NCI-H510A treated with DMSO at 0.1 percent for 48 hours (cell line): Measurements from ENCODE around the gene ACTN2.

Experiments
- DNase-seq: peaks from one replicate; lab custom pipeline; 2025; lab: John Stamatoyannopoulos, UW

ACTN2 gene

DNA sequence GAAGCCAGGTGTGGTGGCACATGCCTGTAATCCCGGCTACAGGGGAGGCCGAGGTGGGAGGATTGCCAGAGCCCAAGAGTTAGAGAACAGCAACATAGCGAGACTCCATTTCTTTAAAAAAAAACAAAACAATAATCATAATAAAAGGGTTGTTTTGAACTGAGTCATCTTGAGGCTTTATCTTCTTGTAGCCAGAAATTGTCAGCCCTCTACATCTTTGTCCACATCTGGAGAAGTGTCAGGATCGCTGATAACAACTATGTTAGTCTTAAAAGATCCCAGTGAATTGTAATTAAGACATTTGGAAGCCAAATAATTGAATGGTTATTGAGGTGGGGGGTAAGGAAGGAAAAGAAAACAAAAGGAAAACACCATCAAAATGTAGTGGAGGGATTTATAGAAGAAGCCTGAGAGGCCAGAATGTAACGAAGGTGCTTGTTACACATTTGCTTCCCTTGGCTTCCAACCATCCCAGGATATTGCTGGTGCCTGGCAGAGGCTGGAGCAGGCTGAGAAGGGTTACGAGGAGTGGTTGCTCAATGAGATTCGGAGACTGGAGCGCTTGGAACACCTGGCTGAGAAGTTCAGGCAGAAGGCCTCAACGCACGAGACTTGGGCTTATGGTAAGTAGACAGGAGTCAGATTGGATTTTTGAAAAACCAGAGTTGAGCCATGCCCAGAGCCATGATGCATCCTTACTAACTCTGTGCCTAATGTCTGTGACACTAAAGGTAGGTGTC is 56.3 kb downstream of the ACTN2 start:
- DNase-seq = no peak

DNA sequence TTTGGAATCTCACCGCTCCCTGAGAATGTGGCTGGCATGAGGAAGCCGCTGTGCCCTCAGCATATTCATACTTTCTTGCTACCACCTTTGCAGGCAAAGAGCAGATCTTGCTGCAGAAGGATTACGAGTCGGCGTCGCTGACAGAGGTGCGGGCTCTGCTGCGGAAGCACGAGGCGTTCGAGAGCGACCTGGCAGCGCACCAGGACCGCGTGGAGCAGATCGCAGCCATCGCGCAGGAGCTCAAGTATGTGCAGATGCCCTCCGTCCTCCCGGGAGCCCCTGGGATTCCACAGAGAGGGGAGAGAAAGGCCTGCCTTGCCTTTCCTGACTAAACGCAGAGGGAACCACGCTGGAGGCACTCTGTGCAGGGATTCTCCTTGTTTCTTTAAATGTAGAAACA is 58.2 kb downstream of the ACTN2 start:
- DNase-seq = no peak

DNA sequence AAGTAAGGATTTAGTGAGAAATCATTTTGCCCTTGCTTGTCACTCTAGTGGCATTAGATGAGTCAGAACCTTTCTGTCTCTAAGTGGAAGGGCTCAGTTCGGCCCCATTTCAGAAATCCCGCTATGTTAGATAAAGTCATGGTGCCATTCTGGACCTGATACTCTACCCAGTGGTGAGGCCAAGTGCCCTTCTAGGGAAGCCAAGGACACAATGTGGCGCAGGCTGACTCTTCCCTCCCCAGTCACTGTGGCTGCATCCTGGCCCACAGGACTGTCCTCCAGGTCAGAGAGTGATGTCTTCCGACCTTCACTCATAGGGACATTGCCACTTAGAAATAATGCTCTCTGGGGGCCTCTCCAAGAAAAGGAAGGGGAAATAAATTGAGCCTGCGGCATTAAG is 60.5 kb downstream of the ACTN2 start:
- DNase-seq = no peak

DNA sequence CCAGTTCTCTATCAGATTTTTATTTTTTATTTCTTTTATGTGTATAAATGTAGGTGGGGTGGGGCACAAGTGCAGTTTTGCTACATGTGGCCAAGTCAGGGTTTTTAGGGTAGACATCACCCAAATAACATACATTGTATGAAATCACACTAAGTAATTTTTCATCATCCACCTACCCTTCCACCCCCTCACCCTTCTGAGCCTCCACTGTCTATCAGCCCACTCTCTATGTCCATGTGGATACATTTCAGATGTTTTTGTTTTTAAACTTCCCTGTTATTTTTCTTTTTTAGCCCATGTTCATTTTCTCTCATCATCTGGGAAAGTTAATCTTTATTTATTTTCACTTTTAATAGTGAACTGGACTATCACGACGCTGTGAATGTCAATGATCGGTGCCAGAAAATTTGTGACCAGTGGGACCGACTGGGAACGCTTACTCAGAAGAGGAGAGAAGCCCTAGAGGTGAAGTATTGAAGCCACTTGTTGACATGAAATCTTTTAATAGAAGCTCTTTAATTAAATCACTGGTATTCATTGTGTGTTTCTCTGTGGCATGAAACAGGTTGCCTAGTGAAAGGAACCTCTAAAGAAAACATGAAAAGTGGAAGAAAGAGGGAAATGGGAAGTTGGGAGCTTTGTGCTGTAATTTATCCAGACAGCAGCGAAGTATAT is 61.1 kb downstream of the ACTN2 start:
- DNase-seq = no peak

DNA sequence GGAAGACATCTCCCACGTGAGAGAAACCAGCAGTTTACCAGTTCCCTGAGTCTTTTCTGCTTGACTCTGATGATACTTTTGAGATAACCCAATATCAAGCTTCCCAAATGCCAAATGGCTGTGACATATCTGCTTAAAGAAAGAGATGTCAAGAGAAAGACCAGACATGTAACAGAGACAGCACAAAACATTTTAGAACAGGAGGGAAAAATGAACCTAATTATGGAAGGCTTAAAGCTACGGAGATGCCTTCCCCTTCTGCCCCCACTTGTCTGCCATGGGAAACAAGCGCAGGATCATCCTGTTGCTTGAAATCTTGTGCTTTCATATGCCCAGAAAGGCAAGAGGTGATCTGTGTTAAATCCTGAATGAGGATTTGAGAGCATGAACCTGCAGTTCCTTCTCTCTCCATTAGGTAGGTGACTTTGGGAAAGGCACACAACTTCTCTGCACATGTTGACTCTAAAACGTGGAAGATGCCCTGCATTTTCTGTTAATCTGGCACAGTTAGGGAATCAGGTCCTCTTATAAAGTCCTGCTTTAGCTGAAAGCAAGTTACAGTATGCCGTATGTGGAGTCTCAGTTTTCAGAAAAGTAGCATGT is 62.1 kb downstream of the ACTN2 start:
- no peak for DNase-seq

DNA sequence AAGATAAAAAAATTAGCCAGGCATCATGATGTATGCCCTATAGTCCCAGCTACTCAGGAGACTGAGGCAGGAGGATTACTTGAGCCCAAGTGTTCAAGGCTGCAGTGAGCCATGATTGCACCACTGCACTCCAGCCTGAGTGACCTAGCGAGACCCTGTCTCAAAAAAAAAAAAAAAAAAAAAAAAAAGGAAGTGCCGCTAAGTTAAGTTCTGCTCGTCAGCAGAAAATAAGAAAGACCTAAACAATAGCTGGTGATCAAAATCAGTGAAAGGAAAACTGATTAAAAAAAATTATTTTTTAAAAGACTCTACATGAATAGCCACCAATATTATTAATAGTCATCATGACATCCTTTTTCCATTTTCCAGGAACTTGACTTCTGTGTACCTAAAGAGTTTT is 64.6 kb downstream of the ACTN2 start:
- DNase-seq = no peak

DNA sequence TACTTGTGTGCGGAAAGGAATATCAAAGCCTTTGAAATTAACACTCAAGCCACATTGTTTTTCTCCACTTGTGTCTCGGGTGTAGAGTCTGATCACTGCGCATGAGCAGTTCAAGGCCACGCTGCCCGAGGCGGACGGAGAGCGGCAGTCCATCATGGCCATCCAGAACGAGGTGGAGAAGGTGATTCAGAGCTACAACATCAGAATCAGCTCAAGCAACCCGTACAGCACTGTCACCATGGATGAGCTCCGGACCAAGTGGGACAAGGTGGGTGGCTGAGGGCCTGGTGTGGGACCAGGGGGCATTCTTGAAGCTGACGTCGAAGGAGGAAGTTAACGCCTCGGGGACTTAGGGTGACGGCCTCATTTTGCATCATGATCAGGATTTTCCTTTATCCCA is 65.1 kb downstream of the ACTN2 start:
- DNase-seq = no peak

DNA sequence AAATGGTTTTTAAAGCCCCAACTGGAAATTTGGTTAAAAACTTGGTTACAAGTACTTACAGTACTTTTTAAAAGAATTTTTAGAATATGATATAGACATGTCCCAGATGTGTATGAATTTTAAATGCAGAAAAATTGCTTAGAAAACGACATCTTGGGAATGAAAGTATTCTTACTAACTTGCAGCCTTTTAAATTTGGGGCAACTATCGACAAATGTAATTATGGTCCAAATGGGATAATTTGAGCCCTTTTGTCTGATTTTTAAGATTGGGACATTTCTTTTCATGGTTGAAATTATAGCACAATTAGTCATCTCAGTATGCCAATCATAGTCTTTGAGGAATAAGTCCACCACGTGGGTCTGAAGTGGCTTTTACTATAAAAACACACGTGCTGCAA is 65.6 kb downstream of the ACTN2 start:
- no peak for DNase-seq

DNA sequence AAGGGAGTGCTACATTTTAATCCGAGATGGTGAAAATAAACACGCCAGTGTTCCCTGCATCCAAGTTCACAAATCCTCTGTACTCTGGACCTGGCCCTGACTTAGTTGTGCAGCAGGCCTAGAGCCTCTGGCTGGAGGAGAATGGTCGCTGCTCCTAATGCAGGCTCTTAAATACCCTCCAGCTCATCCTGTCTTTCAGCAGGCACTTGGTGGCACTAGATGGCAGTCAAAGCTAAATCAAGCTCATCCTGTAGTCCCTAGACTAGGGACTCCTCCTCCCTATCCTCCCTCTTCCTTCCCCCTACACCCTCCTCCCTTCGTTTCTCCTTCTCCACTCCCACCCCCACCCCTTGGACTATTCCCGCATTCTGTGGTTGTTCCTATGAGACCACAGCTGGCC is 67.2 kb downstream of the ACTN2 start:
- DNase-seq = no peak

DNA sequence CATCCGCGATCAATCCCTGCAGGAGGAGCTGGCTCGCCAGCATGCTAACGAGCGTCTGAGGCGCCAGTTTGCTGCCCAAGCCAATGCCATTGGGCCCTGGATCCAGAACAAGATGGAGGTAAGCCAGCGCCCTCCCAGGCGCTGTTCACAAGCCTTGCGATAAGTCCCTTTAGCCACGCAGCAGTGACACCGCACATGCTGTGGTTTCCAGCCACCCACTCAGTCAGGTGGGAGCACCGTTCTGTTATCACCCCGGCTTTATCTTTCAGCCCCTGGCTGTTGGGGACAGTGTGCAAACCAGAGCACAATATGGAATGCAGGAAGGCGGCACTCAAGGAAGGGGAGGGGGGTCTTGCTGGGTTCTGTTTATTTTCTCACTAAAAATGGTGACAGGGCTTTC is 67.7 kb downstream of the ACTN2 start:
- DNase-seq = no peak

DNA sequence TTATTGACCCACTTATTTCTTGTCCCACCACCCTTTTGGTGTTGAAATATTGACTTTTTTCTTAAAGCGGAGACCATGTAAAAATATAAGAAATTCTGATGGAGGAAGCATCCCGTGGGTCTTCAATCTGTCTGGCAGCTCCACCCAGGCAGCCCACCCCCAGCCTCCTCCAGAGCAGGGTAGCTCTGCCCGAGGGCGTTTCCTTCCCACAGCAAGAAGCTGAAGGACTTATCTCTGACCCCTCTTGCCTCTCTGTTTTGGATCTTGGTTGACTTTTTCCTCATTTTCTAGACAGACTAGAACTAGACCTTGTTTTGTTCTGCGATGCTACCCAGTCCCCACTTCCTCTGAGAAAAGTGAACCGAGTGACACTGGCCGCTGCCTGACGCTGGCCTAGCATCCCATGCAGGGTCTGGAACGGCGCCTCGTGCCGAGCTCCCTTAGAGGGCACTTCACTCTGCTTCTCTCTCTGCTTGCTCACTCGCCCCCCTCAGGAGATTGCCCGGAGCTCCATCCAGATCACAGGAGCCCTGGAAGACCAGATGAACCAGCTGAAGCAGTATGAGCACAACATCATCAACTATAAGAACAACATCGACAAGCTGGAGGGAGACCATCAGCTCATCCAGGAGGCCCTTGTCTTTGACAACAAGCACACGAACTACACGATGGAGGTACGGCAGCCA is 68.4 kb downstream of the ACTN2 start:
- DNase-seq = no peak

DNA sequence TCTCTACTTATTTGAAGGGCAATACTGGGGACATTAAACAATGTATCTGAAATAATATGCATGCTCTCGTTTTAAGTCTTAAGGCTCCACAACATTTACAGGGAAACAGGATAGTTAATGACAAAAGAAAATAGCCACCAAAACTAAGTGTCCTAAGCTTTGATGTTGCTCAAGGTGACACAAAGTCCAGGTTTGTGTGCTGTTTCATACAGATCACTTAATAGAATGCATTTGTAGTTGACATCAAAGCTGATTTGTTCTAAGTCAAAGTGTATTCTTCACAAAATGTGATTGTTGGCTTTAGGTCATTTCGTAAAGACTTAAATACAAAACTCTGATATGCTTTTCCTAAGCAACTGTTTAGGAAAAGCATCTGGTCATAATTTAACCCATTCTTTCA is 71.3 kb downstream of the ACTN2 start:
- DNase-seq = no peak

DNA sequence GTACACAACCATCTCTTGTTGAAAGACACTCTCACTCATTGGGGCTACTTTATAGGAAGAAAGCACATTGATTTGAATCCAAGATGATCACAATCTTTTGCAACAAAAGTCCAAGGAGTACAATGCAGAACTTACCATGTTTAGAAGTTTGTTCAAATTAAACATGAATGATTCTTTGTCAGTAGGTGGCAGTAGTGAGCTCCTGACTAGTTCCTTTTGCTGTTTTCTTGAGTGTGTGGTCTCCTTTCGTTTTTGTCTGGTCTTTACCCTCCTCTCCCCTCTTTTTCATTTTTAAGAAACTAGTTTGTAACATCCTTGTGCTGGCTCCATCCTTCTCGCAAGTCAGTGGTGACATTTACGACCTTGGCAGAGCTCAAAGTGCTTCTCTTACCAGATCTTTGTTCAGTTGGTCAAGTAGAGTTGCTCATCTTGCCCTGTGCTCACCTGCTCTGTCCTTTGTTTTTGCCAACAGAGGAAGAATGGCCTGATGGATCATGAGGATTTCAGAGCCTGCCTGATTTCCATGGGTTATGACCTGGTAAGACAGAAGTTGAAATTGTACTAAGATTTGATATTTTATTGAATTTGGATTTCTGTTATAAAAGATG is 73.1 kb downstream of the ACTN2 start:
- peak; percentile 13 for DNase-seq

DNA sequence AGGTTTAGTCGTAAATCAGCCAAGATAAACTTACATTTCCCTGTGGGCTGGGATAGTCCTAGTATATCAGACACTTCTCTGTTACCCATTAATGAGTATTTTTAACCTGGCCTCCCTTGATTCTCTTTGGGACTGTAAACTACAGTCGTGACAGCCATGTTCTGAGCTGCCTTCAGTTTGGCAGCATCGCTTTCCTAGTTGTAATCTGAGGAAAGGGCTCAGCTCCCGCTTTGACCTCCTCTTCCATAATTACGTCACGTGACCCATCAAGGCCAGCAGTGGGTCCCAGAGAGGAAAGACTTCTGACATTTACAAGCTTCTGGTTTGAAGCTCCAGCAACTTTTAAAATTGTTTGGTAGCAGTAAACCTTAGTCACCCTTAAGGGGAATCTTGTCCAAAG is 74.2 kb downstream of the ACTN2 start:
- DNase-seq = no peak

DNA sequence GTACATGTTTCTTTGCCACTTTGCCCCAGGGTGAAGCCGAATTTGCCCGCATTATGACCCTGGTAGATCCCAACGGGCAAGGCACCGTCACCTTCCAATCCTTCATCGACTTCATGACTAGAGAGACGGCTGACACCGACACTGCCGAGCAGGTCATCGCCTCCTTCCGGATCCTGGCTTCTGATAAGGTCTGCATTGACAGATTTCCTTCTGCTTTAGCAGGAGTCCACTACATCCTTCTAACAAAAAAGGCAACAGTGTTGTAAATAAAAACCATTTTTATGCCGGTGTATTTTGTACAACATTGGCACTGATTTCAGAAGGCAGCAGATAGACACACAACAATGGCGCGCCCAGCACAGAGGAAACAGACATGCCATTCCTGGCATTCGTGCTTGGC is 74.7 kb downstream of the ACTN2 start:
- DNase-seq = no peak

DNA sequence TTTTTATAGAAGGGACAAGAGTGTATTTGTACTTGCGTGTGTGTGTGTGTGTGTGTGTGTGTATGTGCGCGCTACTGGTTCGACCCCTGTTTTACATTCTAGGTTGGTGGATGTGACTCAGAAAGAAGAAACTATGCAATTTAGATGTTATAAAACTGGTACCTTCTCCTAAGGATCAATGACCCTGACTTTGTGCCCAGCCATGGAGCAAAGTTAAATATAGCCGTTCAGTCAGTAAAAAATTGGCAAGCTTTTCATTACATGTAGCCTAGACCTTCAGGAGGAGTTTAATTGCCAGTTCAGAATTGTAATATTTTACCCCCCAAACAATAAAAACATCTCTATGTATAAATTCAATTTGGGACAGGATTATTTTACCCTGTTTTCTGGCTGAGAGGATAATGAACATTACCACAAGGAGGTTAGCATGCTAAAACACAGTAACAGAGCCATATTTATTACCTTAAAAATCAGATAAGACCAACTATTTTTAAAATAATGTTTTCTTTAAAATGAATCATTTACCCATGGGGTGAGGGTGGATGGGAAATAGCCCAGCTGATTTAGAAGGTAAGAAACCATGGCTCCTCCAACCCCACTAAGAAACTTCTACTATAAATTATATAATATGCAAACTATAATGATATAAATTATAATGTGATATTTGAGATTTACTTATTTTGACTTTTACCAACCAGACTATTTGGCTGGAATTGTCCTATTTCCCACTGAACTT is 75.3 kb downstream of the ACTN2 start:
- no peak for DNase-seq

DNA sequence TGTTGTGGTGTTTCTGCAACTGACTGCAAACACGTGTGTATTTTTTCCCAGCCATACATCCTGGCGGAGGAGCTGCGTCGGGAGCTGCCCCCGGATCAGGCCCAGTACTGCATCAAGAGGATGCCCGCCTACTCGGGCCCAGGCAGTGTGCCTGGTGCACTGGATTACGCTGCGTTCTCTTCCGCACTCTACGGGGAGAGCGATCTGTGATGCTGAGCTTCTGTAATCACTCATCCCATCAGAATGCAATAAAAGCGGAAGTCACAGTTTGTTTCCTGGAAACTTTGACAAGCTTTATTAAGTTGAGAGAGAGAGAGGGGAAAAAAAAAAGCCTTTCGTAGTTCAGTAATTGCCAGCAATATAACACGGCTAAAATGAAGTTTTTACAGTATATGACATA is 76.1 kb downstream of the ACTN2 start:
- no peak for DNase-seq

DNA sequence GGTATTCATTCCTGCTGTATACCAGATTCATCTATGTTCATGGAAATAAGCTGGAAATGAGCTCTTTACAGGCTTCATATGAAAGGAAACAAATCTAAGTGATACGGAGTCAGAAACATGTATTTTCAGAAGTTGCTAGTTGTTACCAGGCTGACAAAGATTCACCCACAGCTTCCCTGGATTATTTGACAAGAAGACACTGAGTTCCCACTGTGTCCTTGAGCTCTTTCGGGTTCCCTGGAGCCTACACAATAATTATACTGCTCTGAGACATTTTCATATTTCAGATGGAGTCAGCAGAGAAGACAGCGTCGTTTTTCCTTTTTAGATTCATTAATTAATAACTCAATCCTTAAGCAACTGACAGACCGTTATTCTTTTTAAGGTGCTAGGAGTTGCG is 79.5 kb downstream of the ACTN2 start:
- no peak for DNase-seq

DNA sequence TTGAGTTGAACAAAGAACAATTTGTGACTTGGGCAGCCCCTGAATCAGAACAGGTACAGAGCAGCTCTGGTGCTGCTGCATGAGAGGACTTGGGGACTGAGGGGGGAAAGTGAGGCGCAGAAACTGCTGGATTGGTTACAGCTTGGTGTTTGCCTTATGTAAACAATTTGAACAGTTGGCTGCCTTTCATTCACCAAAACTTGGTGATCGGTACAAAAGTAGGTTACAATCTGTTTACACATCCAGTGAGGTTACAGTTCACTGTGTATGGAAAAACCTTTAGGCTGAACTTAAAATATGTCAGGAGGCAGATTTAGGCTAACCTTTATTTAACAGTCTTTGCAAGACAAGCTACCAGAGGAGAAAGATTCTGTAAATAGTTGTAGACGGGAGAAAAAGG is 80.2 kb downstream of the ACTN2 start:
- DNase-seq = no peak

DNA sequence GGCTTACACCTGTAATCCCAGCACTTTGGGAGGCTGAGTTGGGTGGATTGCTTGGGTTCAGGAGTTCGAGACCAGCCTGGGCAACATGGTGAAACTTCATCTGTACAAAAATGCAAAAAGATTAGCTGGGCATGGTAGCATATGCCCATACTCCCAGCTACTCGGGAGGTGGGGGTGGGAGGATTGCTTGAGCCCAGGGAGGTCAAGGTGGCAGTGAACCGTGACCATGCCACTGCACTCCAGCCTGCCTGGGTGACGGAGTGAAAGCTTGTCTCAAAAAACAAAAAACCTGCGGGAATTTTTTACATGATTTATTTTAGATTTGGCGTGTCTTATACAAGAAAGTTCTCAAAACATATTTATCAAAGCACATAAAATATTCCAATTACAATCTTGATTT is 81.0 kb downstream of the ACTN2 start:
- no peak for DNase-seq

DNA sequence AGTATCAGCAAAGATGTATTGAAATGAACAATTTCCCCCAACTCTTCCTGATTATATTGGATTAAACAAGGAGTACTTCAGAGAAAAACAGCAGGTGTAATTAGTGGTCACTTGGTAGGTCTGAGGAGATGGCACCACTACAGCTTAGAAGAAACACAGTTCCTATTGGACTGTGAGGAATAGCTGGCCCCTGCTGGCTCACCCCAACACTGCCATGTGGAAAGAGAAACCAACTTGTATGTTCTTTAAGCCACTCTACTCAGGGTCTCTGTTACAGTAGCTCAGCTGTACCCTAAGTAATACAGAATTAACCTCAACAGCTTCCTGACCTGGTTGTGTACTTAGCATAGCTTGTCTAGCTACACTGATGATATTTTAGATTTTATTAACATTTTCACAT is 82.3 kb downstream of the ACTN2 start:
- no peak for DNase-seq

DNA sequence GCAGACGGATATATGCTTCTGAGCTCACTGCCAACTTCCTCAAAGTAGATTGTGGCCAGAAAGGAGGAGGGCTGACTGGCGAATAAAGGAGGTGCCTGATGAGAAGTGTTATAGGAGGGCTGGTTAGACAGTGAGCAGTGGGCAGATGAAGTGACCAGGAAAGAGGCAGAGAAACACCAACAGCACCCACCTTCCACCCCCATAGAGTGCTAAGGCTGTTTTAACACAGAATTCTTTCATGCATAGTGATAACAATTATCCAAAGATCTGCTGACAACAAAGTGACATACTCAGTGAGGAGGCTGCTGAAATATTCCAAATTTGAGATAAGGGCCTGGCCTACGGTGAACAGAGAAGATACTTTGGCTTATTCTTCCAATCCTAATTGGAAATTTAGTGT is 87.6 kb downstream of the ACTN2 start:
- DNase-seq = no peak
